Measurements from ENCODE around the gene CSNK1A1.
A peak's percentile ranks its signal among the peaks of the same experiment; 100 is the strongest.
"Not testable (repeated sequence)": the region's sequence is repeated elsewhere in the genome, so short reads cannot be mapped to it uniquely, and the experiment has no call there.

The CSNK1A1 gene

GRCh38 chr5:149551227-149552037 lies at the start of gene CSNK1A1:
TSS of gene CSNK1A1 (minus strand) at chr5:149551439. CDS start at chr5:149550964, 475 bp downstream.
- DNase-seq, result peak; percentile 99

GRCh38 chr5:149600932-149601331 lies 49.7 kb upstream of the CSNK1A1 start:
- DNase-seq, result no peak

- DNase-seq, result no peak
Measured at GRCh38 chr5:149599375-149599774, 48.1 kb upstream of the CSNK1A1 start.

DNA sequence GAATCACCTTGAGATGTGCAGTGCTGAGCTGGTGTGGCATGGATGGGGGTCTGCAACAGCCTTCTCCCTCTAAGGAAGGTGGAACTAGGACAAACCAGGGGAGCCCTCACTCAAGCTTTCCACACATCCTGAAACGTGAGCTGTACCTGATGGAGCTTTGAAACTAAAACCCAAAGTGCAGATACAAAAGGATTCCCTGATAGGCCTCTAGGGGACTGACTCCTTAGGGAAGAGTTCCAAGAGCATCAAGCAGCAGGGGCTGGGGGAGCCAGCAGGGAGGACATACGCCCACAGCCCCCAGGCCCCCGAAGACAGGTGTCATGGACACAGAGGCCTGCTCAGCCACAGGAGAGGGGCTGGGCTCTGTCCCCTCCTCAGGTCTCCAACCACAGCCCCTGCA lies 47.7 kb upstream of the CSNK1A1 start:
- DNase-seq, result no peak

GRCh38 chr5:149598234-149598633 lies 47.0 kb upstream of the CSNK1A1 start:
- DNase-seq, result not testable (repeated sequence)

- no peak for DNase-seq
Measured at GRCh38 chr5:149597618-149598017, 46.4 kb upstream of the CSNK1A1 start.

DNA sequence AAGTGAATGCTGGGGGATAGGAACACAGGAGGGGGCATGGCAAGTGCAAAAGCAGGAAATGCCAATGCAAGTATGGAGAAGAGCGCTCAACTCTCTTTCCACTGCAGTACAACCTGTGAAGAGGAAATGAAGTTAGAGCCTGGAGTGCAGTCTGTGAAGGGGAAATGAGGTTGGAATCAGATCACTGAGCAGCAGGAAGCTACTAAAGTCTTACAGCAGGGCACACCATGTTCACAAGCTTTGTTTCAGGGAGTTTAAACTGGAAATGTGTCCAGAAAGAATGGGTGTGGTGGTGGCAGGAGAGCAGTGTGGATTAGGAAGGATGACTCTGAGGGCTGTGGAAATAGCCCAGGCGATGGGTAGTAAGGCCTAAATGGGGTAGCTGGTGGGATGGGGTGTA lies 45.5 kb upstream of the CSNK1A1 start:
- no peak for DNase-seq

DNA sequence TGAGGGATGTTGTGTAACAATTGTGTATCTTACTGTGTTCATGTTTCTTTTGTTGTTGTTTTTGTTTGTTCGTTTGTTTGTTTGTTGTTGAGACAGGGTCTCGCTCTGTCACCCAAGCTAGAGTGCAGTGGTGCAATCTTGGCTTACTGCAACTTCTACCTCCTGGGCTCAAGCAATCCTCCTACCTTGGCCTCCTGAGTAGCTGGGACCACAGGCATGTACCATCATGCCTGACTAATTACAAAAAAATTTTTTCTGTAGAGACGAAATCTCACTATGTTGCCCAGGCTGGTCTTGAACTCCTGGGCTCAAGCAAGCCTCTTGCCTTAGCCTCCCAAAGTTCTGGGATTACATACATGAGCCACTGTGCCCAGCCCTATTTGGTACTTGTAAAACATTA lies 43.9 kb upstream of the CSNK1A1 start:
- not testable (repeated sequence) for DNase-seq

- DNase-seq, result no peak
Measured at GRCh38 chr5:149594206-149594895, 43.1 kb upstream of the CSNK1A1 start.

GRCh38 chr5:149593370-149593769 lies 42.1 kb upstream of the CSNK1A1 start:
- DNase-seq, result no peak

DNA sequence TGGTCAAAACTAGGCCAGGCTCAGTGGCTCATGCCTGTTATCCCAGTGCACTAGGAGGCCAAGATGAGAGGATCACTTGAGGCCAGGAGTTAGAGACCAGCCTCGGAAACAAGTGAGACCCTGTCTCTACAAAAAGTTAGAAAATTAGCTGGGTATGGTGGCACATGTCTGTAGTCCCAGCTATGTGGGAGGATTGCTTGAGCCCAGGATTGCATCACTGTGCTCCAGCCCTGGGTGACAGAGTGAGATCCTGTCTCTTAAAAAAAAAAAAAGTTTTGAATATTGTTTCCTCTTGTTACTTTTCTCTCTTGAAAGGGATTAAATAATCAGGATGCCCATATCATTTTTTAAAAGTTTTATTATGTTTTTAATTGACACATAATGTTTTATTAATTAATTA lies 37.7 kb upstream of the CSNK1A1 start:
- DNase-seq, result no peak

DNA sequence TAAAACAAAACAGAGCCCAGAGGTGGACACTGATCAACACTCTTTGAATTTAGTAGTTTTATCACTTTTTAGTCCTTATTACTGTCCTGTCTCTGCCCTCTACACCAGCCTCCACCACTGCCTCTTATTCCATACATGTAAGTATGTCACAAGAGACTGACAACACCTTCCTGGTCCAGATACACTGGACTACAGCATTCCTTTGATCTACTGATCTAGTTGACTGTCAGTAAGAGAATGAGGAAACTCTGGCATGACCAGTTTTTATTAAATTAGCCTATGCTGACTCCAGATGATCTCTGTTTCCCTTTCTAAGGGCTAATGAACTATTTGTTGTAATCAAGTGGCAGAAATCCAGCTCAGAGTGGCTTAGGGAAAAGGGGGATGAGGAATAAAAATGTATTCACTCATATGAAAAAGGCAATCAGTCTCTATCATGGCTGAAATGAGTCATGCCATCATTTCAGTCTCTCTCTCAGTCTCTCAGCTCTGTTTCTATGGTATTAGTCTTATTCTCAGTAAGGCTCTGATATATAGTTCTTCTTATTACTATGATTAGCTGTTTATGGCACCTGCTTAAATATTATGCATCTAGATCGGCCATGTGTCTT lies 35.6 kb upstream of the CSNK1A1 start:
- no peak for DNase-seq

GRCh38 chr5:149585910-149586309 lies 34.7 kb upstream of the CSNK1A1 start:
- DNase-seq, result no peak

GRCh38 chr5:149584121-149584520 lies 32.9 kb upstream of the CSNK1A1 start:
- no peak for DNase-seq

- no peak for DNase-seq
Measured at GRCh38 chr5:149583394-149583793, 32.2 kb upstream of the CSNK1A1 start.

DNA sequence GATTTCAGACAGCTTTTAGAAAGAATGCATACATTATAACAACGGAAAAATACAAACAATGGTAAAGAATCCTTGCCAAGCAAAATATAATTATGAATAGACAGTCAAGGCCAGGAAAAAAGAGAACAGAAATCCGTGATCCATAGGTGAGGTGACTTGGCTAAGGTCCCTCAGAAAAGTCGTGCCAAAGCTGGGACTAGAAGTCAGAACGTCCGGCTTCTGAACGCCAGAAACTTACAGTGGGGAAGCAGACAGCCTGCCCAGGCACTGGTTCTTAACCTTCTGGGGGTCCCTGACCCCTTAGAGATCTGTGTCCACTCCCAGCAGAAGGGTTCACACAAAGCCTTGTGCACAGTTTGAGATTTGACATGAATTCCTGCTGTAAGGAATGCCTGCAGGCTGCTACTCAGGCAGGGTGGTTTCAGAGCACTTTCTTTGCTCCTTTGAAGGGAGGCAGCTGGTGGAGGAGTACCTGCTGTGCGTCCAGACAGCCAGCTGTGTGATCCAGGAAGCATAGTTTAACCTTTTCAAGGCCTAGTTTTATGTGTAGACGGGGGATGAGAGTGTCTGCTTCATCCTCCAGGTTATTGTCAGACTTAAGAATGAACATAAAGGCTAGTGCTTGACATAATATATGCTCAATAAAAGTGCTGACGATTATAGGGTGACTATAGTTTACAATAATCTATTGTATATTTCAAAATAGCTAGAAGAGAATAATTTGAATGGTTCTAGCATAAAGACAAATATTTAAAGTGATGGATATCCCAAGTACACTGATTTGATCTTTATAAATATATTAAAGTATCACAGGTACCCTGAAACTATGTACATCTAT lies 30.9 kb upstream of the CSNK1A1 start:
- DNase-seq, result no peak

DNA sequence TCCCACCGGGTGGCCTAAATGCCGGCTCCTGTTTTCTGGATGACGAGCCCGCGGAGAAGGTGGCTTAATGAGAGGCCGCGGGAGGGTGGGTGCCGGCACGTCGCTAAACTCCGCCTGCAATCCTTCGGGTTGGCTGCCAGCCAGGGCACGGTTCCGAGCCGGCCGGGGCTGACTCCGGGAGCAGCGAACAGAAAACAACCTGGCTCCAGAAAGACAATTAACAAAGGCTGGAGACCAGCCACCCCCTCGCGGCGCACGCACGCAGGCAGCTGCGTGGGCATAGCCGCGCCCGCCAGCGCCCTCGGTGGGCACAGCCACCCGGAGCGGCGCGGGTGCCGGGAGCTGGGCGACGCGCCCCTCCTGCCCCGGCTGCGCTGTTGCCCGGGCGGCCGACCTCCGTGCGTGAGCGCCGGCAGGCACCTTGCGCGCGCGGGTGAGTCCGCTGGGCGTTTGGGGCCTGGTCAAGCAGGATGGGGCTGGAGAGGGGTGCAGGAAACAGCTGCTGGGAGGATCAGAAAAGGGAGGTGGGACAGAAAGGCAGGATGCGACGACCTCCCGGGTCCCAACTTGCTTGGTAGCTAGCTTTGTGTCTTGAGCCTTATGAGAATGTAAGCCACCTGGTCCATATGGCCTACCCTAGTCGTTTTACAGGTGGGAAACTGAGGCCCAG lies 30.1 kb upstream of the CSNK1A1 start, which contains the start of gene ARHGEF37:
TSS of gene ARHGEF37 (plus strand) at position 307 of the 670 bp plus-strand sequence. CDS start 16,272 bp downstream, outside the sequence.
- peak; percentile 19 to 28 for DNase-seq

- DNase-seq, result no peak
Measured at GRCh38 chr5:149580808-149581191, 29.6 kb upstream of the CSNK1A1 start.

GRCh38 chr5:149578896-149579295 lies 27.7 kb upstream of the CSNK1A1 start:
- DNase-seq, result no peak

- no peak for DNase-seq
Measured at GRCh38 chr5:149576021-149576420, 24.8 kb upstream of the CSNK1A1 start.

DNA sequence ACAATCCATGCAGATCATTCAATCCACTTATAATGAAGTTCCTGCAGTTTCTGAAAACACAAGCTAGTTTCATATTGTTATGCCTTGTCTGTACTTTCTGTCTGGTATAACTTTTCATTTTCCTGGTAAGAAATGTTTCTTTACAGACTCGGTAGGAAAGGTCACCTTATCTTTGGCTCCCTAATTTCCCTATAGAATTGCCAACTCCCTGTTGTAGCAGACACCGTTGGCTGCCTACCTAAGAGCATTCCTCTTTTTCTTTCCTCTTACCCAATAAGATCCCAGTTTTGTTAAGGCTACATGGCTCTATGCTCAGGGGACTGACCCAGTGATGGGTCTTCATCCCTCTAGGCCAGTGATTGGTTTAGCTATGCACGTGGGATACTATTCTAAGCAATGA lies 23.9 kb upstream of the CSNK1A1 start:
- DNase-seq, result no peak

DNA sequence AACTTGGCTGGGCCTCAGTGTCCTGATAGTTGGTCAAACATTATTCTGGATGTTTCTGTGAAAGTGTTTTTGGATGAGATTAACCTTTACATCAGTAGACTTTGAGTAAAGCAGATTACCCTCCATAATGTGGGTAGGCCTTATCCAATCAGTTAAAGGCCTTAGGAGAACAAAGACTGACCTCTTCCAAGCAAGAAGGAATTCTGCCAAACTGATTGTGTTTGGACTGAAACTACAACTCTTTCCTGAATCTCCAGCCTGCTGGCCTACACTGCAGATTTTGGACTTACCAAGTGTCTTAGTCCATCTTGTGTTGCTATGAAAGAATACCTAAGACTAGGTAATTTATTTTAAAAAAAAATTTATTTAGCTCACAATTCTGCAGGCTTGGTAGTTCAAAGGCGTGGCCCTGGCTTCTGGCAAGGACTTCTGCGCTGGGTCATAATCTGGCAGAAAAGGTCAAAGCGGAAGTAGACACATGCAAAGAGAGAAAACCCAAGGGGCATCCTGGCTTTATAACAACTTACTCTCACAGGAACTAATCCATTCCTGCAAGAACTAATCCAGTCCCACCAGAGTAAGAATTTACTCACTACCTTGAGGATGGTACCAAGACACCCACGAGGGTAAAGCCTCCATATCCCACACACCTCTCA lies 21.5 kb upstream of the CSNK1A1 start:
- DNase-seq, result no peak

Measured in CD4-positive, alpha-beta T cell treated with Interleukin-1 beta for 1 hour (primary cell).